GM23338 (cell line): Measurements from ENCODE around the gene ITGA3. TPM values are rescaled to one million over a fixed set of nuclear protein-coding genes. Genes with fewer than 3 reads are reported as not detected.
A peak's percentile ranks its signal among the peaks of the same experiment; 100 is the strongest.

Experiments used
- ATAC-seq: fragments of 200-7000 bp; cut with Tn5 transposase; 3 replicates; pipeline ENCODE4 v1.9.1; 2020
- DNase-seq: peaks from one replicate; pipeline ENCODE4 v3.0.0-alpha.2; 2015; ENCODE audit warnings: low spot score
- H2AFZ ChIP-seq: fragments of 200-600 bp; sonication (generic); 2 replicates; pipeline ENCODE4 v1.8.0; 2016; ENCODE audit warnings: antibody characterized with exemption, mild to moderate bottlenecking, moderate library complexity
- H3F3A ChIP-seq: fragments of 200-600 bp; sonication (generic); replicated peaks from 2 replicates; pipeline ENCODE4 v1.8.0; 2017; ENCODE audit warnings: antibody characterized with exemption, mixed run types, low read depth
- H3K27ac ChIP-seq: fragments of 200-600 bp; sonication (generic); 2 replicates; pipeline ENCODE4 v1.6.1; 2016; ENCODE audit warnings: low read depth
- H3K27me3 ChIP-seq: fragments of 200-600 bp; sonication (generic); 2 replicates; pipeline ENCODE4 v1.8.0; 2016; ENCODE audit warnings: mild to moderate bottlenecking, mixed run types, moderate library complexity; ENCODE audit not compliant: insufficient read depth
- H3K36me3 ChIP-seq: fragments of 200-600 bp; sonication (generic); 2 replicates; pipeline ENCODE4 v1.8.0; 2016; ENCODE audit warnings: mild to moderate bottlenecking; ENCODE audit not compliant: insufficient read depth
- H3K4me1 ChIP-seq: fragments of 200-600 bp; sonication (generic); 2 replicates; pipeline ENCODE4 v1.8.0; 2016; ENCODE audit warnings: mild to moderate bottlenecking, moderate library complexity; ENCODE audit not compliant: insufficient read depth
- H3K4me2 ChIP-seq: fragments of 200-600 bp; sonication (generic); 2 replicates; pipeline ENCODE4 v1.7.1; 2017; ENCODE audit warnings: mixed run types
- H3K4me3 ChIP-seq: fragments of 200-600 bp; sonication (generic); 2 replicates; pipeline ENCODE4 v1.6.1; 2016; ENCODE audit warnings: mixed run types
- H3K79me2 ChIP-seq: fragments of 200-600 bp; sonication (generic); replicated peaks from 2 replicates; pipeline ENCODE4 v1.8.0; 2017; ENCODE audit warnings: mild to moderate bottlenecking; ENCODE audit not compliant: insufficient read depth
- H3K9me2 ChIP-seq: fragments of 200-600 bp; sonication (generic); 2 replicates; pipeline ENCODE4 v1.8.0; 2017; ENCODE audit not compliant: insufficient read depth
- H4K20me1 ChIP-seq: fragments of 200-600 bp; sonication (generic); replicated peaks from 2 replicates; pipeline ENCODE4 v1.8.0; 2017; ENCODE audit warnings: mild to moderate bottlenecking; ENCODE audit not compliant: insufficient read depth
- H3K27ac Mint-ChIP-seq: 2 replicates; pipeline ENCODE4 v1.8.0; 2020; ENCODE audit warnings: inconsistent platforms, mild to moderate bottlenecking, moderate library complexity, mixed read lengths
- H3K27me3 Mint-ChIP-seq: 3 replicates; pipeline ENCODE4 v1.8.0; 2022; ENCODE audit warnings: low read depth, mild to moderate bottlenecking, moderate library complexity, mixed read lengths, inconsistent platforms; ENCODE audit not compliant: insufficient read depth, poor library complexity
- H3K36me3 Mint-ChIP-seq: 3 replicates; pipeline ENCODE4 v1.8.0; 2021; ENCODE audit warnings: low read depth, mild to moderate bottlenecking, inconsistent platforms, moderate library complexity, mixed read lengths
- H3K4me1 Mint-ChIP-seq: 3 replicates; pipeline ENCODE4 v1.8.0; 2020; ENCODE audit warnings: mild to moderate bottlenecking, inconsistent platforms, mixed read lengths
- H3K4me3 Mint-ChIP-seq: 3 replicates; pipeline ENCODE4 v1.8.0; 2021; ENCODE audit warnings: moderate library complexity, mild to moderate bottlenecking, inconsistent platforms, mixed read lengths
- H3K9me3 Mint-ChIP-seq: 3 replicates; pipeline ENCODE4 v1.8.0; 2020; ENCODE audit warnings: moderate library complexity, mild to moderate bottlenecking, inconsistent platforms, mixed read lengths
- CTCF ChIP-seq, 2 experiments: fragments of 200-600 bp in 1 of 2; sonication (generic) in 1 of 2; conservative IDR thresholded peaks; 2 replicates each; pipeline versions ENCODE4 v1.5.1 to v1.6.1; 2016 to 2017; ENCODE audit warnings: antibody characterized with exemption in 2 of 2, low read depth in 2 of 2, mild to moderate bottlenecking in 2 of 2, moderate library complexity in 1 of 2
- ETS1 ChIP-seq: IDR thresholded peaks from 2 replicates; pipeline ENCODE4 v1.6.1; 2016; ENCODE audit warnings: antibody characterized with exemption
- NANOG ChIP-seq: IDR thresholded peaks from 2 replicates; pipeline ENCODE4 v1.6.1; 2016; ENCODE audit warnings: antibody characterized with exemption, borderline replicate concordance
- REST ChIP-seq: IDR thresholded peaks from one replicate; pipeline ENCODE4 v1.6.1; 2018; ENCODE audit warnings: antibody characterized with exemption; ENCODE audit not compliant: unreplicated experiment
- polyA plus RNA-seq: library from polyadenylated mRNA; unstranded; fragments of >200 nt; fragmentation: Nextera tagmentation; extraction: Ambion mirVana; gene quantifications from 2 replicates; pipeline ENCODE4 v1.2.1, GENCODE V29; 2016
- total RNA-seq: library from RNA; depleted of rRNA; stranded (reverse); fragments of >200 nt; shearing (Covaris generic); gene quantifications from 2 replicates; pipeline ENCODE4 v1.2.3, GENCODE V29; 2014

The ITGA3 gene
- total and polyA plus RNA-seq, 2 experiments from 2014 or later, result 9.6 to 28.3 TPM

- no peak for TF ChIP-seq ETS1
- TF ChIP-seq CTCF (conservative IDR thresholded peaks at IDR 0.05; ENCODE audit: low read depth in 2 of 2), result no peak
- no peak for TF ChIP-seq NANOG
Measured at GRCh38 chr17:50093807-50094206, 37.9 kb downstream of the ITGA3 start (continued).

GRCh38 chr17:50094243-50094752 is 38.4 kb downstream of the ITGA3 start:
- Histone ChIP-seq H3K4me1 (no peaks in the 10 kb centered on the region), H2AFZ (peak overlapping the region; percentile 93), H3K4me3 (peak overlapping the region; percentile 95), H3K27ac (no peak overlapping the region), H3K79me2 (no peaks in the 10 kb centered on the region), H3F3A (no peaks in the 10 kb centered on the region), H4K20me1 (no peaks in the 10 kb centered on the region), H3K4me2 (peak overlapping the region; percentile 93), H3K9me2 (no peaks in the 10 kb centered on the region), H3K27me3 (no peaks in the 10 kb centered on the region), H3K36me3 (no peaks in the 10 kb centered on the region)
- peak; percentile 70 for ATAC-seq
- Mint-ChIP-seq H3K4me3 (peak overlapping the region; percentile 98), H3K4me1 (peaks cover 5% of the 10 kb centered on the region), H3K27me3 (peaks cover 12% of the 10 kb centered on the region), H3K9me3 (no peaks in the 10 kb centered on the region; the same call in 2 of the 3 replicates), H3K36me3 (no peaks in the 10 kb centered on the region; the same call in 2 of the 3 replicates), H3K27ac (no peak overlapping the region)
- TF ChIP-seq REST, result no peak
- TF ChIP-seq CTCF (conservative IDR thresholded peaks at IDR 0.05; ENCODE audit: low read depth in 2 of 2), result peak; percentile 86 to 87
- DNase-seq, result peak; percentile 96
